ENCODE measurements around the gene ADAM12. TPM values are rescaled to one million over a fixed set of nuclear protein-coding genes. Genes with fewer than 3 reads are reported as not detected.
"Not testable (repeated sequence)": the region's sequence is repeated elsewhere in the genome, so short reads cannot be mapped to it uniquely, and the experiment has no call there.

ADAM12 gene
- total and polyA plus RNA-seq, 10 donors: 0.51 to 7.0 (median 1.0) TPM

DNA sequence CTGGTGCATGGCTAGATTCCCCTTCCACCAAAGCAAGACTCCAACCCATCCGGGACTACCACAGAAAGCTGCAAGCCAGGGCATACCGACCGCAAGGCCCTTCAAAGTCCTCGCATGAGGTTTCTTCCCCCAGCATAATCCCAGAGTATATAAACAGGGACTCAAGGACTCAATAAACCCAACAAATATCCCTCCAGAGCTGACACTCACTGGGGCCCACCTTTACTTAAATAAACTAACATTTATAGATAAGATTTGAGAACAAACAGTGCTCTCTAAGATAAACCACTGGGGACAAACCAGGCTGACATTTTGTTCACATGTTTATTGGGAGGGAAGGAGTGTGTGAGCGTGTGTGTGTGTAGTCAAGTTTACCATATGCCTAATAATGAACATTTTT, 138.2 kb downstream of the ADAM12 start:
- Histone ChIP-seq H3K4me1 (no peaks in the 10 kb centered on the region), H3K27ac (no peak overlapping the region), H3K9me3 (peaks cover 0 to 5% (median 0%) of the 10 kb centered on the region in 8 donors), H3K4me3 (no peak overlapping the region), H3K27me3 (replicated peaks in 1 of 7) (peaks cover 0 to 6% (median 0%) of the 10 kb centered on the region in 7 donors), H3K36me3 (no peaks in the 10 kb centered on the region)
- TF ChIP-seq POLR2A (IDR thresholded peaks at IDR 0.05): no peak
- TF ChIP-seq POLR2AphosphoS5 (IDR thresholded peaks at IDR 0.05): no peak
- TF ChIP-seq, protein P1, sequence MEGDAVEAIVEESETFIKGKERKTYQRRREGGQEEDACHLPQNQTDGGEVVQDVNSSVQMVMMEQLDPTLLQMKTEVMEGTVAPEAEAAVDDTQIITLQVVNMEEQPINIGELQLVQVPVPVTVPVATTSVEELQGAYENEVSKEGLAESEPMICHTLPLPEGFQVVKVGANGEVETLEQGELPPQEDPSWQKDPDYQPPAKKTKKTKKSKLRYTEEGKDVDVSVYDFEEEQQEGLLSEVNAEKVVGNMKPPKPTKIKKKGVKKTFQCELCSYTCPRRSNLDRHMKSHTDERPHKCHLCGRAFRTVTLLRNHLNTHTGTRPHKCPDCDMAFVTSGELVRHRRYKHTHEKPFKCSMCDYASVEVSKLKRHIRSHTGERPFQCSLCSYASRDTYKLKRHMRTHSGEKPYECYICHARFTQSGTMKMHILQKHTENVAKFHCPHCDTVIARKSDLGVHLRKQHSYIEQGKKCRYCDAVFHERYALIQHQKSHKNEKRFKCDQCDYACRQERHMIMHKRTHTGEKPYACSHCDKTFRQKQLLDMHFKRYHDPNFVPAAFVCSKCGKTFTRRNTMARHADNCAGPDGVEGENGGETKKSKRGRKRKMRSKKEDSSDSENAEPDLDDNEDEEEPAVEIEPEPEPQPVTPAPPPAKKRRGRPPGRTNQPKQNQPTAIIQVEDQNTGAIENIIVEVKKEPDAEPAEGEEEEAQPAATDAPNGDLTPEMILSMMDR (IDR thresholded peaks at IDR 0.05 in 8 of 11, conservative IDR thresholded peaks at IDR 0.05 in 3 of 11): no peak
- 75 to 93% (median 88%) methylated on average over 5 of the region's 5 CpGs for WGBS, 5 donors
- intact Hi-C loops (cut with DNase I; ENCODE audit: low total_unique reads): no loop called here
- DNase-seq: no peak

DNA sequence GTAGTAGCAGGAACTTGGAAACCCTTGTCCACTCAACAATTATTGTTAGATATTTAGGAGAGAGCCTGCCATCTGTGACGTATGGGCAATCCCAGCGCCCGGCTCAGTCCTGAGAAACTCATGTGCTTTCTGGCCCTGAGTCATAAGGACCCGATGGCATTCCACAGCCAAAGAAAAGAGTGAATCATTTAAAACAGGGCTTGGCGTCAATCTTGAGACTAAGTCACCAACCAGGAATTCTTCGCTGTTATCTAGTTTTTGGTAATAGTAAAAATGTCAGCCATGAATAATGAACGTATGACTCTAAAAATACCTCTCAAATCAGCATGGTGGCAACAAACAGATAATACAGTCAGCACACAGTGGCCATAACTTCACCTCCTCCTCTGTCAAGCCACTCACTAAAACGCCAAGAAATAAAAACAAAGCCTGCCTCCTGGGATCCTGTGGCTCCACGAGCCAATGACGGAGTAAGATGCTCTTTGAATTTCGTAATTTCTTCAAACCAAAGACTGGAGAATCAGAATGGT, 140.8 kb downstream of the ADAM12 start:
- WGBS, 5 donors: 80 to 89% (median 84%) methylated on average over 11 of the region's 11 CpGs
- peaks cover 0 to 5% (median 0%) of the 10 kb centered on the region in 8 donors for H3K9me3 ChIP-seq
- H3K36me3 ChIP-seq: no peaks in the 10 kb centered on the region
- H3K27ac ChIP-seq: no peak overlapping the region
- peaks cover 0 to 4% (median 0%) of the 10 kb centered on the region in 7 donors for H3K27me3 ChIP-seq (replicated peaks in 1 of 7)
- intact Hi-C loops (cut with DNase I; ENCODE audit: low total_unique reads): no loop called here
- DNase-seq: no peak
- TF ChIP-seq, protein P1 (IDR thresholded peaks at IDR 0.05 in 8 of 11, conservative IDR thresholded peaks at IDR 0.05 in 3 of 11): no peak
- TF ChIP-seq POLR2A (IDR thresholded peaks at IDR 0.05) (no peak), POLR2AphosphoS5 (IDR thresholded peaks at IDR 0.05) (no peak)
- H3K4me3 ChIP-seq: no peak overlapping the region
- H3K4me1 ChIP-seq: no peaks in the 10 kb centered on the region

DNA sequence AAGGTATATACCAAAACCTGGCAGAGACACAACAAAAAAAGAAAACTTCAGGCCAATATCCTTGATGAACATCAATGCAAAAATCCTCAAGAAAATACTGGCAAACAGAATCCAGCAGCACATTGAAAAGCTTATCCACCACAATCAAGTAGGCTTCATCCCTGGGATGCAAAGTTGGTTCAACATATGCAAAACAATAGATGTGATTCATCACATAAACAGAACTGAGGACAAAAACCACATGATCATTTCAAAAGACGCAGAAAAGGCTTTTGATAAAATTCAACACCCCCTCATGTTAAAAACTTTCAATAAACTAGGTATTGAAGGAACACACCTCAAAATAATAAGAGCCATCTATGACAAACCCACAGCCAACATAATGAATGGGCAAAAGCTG, 141.9 kb downstream of the ADAM12 start:
- H3K4me3 ChIP-seq; H3K4me1 ChIP-seq; intact Hi-C loops (cut with DNase I; ENCODE audit: low total_unique reads); H3K36me3 ChIP-seq; H3K27ac ChIP-seq; H3K27me3 ChIP-seq (replicated peaks in 1 of 7); H3K9me3 ChIP-seq; DNase-seq: not testable (repeated sequence)
- 83 to 94% (median 87%) methylated on average over 1 of the region's 1 CpG for WGBS, 5 donors

DNA sequence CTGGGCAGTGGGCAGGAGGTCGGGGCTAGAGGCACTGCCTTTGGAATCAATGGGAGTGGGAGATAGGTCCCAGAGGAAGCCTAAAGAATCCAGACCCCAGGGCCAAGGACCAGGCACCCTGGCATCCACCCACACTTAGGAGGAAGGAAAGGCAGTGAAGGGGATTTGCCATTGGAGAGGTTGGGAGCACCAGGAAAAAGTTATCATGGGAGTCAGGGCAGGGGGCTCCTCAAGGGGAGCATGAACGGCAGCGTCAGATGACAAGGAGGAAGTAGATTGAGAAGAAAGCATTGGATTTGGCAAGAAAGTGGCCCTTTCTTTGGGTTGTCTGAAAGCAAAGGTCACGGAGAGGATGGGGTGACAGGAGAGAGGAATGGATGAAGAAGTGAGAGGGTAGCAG, 142.8 kb downstream of the ADAM12 start:
- 75 to 82% (median 78%) methylated on average over 4 of the region's 4 CpGs for WGBS, 5 donors
- no peaks in the 10 kb centered on the region for H3K9me3 ChIP-seq
- no peak for DNase-seq
- TF ChIP-seq POLR2AphosphoS5 (IDR thresholded peaks at IDR 0.05): no peak
- no peak for TF ChIP-seq POLR2A (IDR thresholded peaks at IDR 0.05)
- TF ChIP-seq, protein P1 (IDR thresholded peaks at IDR 0.05 in 8 of 11, conservative IDR thresholded peaks at IDR 0.05 in 3 of 11): no peak
- H3K36me3 ChIP-seq: no peaks in the 10 kb centered on the region
- intact Hi-C loops (cut with DNase I; ENCODE audit: low total_unique reads): no loop called here
- H3K27ac ChIP-seq: no peak overlapping the region
- H3K4me1 ChIP-seq: no peaks in the 10 kb centered on the region
- H3K4me3 ChIP-seq: no peak overlapping the region
- peaks cover 0 to 4% (median 0%) of the 10 kb centered on the region in 7 donors for H3K27me3 ChIP-seq (replicated peaks in 1 of 7)

DNA sequence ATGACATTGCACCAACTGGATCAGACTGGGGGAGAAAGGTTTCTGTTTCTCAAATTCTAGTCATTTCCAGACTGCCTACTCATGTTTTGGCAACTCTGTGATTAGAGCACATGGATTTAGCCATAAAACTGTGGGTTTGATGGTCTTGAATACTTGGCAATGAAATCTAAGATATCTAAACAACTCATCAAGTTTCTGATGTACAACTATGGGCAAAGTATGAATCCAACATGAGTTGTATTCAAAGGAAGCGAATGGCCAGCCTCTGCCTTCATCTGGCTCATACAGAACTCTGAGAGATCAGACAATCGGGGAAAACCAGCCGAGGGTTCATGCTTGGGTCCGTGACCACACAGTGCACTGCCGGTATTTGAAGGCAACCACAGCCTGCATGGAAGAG, 144.3 kb downstream of the ADAM12 start:
- no peaks in the 10 kb centered on the region for H3K36me3 ChIP-seq
- no peaks in the 10 kb centered on the region for H3K4me1 ChIP-seq
- intact Hi-C loops (cut with DNase I; ENCODE audit: low total_unique reads): no loop called here
- no peak overlapping the region for H3K27ac ChIP-seq
- no peak overlapping the region for H3K4me3 ChIP-seq
- no peaks in the 10 kb centered on the region for H3K9me3 ChIP-seq
- 86 to 92% (median 89%) methylated on average over 5 of the region's 5 CpGs for WGBS, 5 donors
- H3K27me3 ChIP-seq (replicated peaks in 1 of 7): peaks cover 0 to 4% (median 0%) of the 10 kb centered on the region in 7 donors
- no peak for TF ChIP-seq POLR2AphosphoS5 (IDR thresholded peaks at IDR 0.05)
- TF ChIP-seq, protein P1 (IDR thresholded peaks at IDR 0.05 in 8 of 11, conservative IDR thresholded peaks at IDR 0.05 in 3 of 11): no peak
- no peak for TF ChIP-seq POLR2A (IDR thresholded peaks at IDR 0.05)
- DNase-seq: no peak

Data from spleen (tissue), 11 donors.